GM18505 (cell line): Measurements from ENCODE around the gene SPEF2.

ENCODE experiments used
- ATAC-seq: cut with Tn5 transposase; IDR thresholded peaks from one replicate; pipeline ENCODE4 v1.9.1; 2021; ENCODE audit not compliant: unreplicated experiment
- POLR2A ChIP-seq: IDR thresholded peaks from 4 replicates; pipeline ENCODE4 v1.6.1; 2011; ENCODE audit warnings: borderline replicate concordance; ENCODE audit not compliant: insufficient read depth, insufficient read length; ENCODE audit errors: extremely low read depth

SPEF2 gene

DNA sequence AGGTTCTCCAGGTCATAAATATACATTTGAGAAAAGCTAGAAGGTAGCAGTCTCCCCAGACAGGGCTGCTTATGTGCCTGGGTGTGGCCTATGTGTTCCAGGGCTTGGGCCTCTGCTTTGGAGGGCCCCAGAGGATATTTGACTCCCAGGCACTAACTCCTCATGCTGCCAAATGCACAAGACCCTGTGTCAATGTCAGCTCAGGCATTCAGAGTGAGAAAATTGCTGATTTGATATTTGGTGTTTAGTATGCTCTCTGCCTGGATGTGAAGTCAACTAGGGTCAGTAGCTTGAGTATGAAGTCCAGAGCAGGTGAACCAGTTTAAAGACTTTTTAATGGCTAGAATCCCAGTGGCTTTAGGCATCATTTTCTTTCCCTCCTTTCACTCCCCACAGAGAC, 181.5 kb downstream of the SPEF2 start:
- no peak for ATAC-seq
- no peak for TF ChIP-seq POLR2A

DNA sequence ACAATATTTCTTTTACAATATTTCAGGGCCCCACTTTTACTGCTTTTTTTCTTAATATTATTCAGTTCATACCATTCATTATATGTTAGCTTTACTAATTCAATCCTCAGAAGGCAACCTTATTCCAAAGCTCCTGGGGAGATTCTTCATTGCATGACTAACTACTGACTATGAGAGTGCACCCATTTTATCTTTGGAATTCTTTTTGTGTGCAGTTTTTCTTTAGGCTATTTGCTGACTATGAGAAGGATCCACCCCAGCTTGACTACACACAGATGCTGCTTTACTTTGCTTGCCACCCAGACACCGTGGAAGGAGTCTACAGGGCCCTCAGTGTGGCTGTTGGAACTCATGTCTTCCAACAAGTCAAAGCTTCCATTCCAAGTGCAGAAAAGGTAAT, 182.1 kb downstream of the SPEF2 start:
- ATAC-seq: no peak
- TF ChIP-seq POLR2A: no peak

DNA sequence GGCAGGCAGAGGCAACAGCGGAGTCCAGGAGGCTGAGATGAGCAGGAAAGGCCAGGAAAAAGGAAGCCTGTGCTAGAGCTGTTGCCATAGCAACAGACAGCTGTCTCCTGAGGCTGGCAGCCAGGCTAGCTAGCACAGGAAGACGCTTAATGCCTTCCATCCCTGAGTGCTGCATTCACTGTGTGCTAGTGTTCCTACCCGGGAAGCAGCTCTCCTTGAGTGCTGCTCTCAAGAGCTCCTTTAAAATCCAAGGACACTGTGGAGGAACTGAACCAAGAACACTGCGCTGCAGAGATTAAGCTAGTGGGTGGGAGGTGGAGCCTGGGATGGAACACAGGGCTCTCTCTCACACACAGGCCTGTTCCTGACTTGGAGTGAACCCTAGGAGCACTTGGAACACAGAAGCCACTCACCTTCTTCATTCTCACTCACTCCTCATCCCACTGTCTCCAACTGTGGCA, 185.6 kb downstream of the SPEF2 start:
- no peak for TF ChIP-seq POLR2A
- no peak for ATAC-seq

DNA sequence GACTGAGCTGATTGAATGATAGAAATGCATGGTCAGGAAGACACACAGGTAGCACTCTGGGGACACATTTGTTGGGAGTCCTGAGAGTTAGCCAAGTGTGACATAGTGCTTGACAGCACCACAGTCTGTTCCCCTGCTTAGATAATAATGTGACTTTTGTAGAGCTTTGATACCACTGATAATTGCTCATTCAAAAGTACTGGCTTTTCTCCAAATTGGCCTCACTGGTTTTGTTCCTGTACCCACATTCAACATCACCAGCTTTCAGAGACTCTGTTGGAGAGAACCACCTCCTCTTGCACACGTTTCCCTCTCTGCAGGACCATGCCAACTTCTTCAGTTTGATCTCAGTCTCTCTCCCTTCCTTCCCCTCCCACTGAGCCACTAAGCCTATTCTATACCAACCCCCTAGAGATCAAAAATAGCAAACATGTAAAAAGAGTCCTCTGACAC, 186.6 kb downstream of the SPEF2 start:
- no peak for TF ChIP-seq POLR2A
- no peak for ATAC-seq

- no peak for TF ChIP-seq POLR2A
- no peak for ATAC-seq
These were observed 187.2 kb downstream of the SPEF2 start for GRCh38 chr5:35804841-35805240.

- ATAC-seq: no peak
- TF ChIP-seq POLR2A: no peak
These were observed 192.9 kb downstream of the SPEF2 start for GRCh38 chr5:35810601-35811000.

DNA sequence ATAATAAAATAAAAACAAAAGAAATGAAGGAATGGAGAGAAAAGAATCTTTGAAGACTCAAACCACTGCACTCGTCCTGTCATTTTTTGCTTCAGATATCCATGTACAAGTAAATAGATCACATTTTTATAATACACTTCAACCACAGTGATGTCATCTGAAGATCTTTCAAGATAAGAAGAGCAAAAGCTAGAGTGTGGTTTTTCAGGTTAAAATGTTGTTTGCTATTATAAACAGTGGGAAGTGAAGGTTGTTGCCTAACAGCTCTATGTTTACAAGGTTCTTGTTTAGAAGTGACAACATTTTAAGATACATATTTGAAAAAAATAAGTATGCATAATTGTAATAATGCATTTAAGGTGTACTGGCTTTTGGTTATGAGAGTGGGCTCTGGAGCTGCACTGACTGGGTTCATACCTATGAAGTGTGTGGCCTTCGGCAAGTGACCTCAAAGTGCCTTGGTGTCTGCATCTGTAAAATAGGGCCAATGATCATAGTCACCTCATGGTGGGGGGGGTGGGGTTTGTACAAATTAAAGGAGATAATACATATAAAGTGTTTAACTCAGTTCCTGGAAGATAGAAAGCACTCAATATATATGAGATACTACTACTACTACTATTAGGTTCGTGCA, 193.6 kb downstream of the SPEF2 start:
- ATAC-seq: no peak
- TF ChIP-seq POLR2A: no peak

GRCh38 chr5:35813521-35813920, 195.9 kb downstream of the SPEF2 start:
- ATAC-seq: no peak
- no peak for TF ChIP-seq POLR2A

- ATAC-seq: peak; percentile 89
- no peak for TF ChIP-seq POLR2A
These were observed 197.7 kb downstream of the SPEF2 start for GRCh38 chr5:35815089-35815936.

GRCh38 chr5:35816881-35817521, 199.3 kb downstream of the SPEF2 start:
- ATAC-seq: no peak
- no peak for TF ChIP-seq POLR2A

DNA sequence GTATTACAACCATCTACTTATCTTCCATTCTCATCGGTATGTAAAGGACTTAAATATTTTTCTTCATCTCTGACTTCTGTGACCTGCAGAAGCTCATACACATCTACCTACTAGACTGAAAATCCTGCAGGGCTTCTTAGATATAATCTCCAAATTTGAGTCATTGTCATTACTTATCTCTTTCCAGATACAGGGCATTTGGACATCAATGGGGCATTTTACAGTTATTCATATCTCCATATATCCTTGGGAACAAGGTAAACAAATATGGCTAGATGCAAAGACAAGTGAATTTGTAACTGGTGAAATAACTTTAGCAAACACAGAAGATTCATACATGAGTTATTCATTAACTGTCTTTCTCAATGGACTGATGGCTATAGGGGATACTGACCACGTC, 201.4 kb downstream of the SPEF2 start:
- ATAC-seq: no peak
- TF ChIP-seq POLR2A: no peak

DNA sequence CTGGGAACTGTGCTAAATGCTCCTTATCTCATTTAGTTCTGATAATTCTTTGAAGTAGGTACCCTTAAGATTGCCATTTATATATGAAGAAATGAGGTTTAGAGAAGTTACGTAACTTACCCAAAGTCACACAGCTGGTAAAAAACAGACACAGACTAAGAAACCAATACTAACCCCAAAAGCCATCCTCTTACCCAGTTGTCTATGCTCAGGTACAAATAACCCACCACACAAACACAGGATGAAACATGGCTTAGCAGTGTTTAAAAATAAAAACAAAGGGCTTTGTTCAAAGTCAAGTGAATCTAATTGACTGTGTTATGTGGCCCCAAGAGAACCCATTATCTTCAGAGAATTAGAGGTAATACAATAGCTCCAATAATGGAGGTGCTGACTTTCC, 202.0 kb downstream of the SPEF2 start:
- no peak for ATAC-seq
- TF ChIP-seq POLR2A: no peak

DNA sequence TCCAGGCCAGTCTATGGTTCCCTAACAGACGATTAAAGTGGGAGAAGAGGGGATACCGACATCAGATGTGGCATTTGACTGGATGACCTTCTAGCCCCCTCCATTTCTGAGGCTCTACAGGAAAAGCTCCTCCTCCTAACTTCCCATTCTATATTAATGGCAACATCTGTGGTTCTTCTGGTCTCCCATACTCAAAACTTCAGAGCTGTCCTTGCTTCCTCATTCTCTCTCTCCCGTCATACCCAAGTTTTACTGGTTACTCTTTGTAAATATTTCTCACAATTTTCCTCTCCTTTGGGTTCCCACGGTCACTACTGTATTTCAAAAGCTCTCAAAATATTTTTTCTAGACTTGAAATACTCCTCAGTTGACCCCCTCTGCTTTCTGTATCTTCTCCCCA, 203.1 kb downstream of the SPEF2 start:
- ATAC-seq: no peak
- no peak for TF ChIP-seq POLR2A
